NK-92 treated with Interleukin-12 subunit alpha and Interleukin-12 subunit beta, amount 100 ng/mL, for 24 hours (cell line): ENCODE data around the gene SLC38A11.

ENCODE experiments used
- DNase-seq: peaks from one replicate; lab custom pipeline; 2025; lab: John Stamatoyannopoulos, UW

The SLC38A11 gene

DNA sequence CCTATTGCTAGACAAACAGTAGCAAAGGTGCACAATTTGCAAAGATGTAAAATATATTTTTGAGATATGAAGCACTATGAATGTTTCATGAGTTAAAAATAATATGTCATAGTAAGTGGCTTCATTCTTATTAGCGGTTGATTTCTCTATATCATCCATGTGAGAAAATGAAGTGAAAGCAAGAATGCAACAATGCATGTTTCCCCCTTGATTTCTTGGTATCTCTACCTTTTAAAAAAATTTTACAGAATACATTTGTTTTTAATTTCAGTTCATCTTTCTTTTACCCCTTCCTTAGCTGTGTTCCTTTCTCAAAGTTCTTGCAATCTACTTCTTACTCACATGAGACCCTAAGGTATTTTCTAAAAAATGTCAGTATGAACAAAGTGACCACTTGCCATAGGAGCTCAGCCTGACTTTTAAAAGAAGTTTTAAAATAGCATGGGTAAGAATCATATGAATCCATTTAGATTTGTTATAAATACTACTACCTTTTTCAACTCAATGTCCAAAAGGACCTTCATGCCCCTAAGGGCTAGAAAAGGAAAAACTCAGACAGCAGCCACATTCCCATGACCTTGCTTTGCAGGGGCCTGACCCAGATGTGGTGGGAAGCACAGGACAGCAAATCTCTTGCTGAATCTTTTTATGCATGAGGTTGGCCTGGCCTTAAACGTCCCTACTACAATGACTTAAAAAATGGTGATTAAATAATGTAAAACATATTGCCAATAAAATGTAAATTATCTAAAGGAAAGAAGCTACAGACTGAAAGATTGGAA is 14.8 kb upstream of the SLC38A11 start:
- DNase-seq, result no peak

DNA sequence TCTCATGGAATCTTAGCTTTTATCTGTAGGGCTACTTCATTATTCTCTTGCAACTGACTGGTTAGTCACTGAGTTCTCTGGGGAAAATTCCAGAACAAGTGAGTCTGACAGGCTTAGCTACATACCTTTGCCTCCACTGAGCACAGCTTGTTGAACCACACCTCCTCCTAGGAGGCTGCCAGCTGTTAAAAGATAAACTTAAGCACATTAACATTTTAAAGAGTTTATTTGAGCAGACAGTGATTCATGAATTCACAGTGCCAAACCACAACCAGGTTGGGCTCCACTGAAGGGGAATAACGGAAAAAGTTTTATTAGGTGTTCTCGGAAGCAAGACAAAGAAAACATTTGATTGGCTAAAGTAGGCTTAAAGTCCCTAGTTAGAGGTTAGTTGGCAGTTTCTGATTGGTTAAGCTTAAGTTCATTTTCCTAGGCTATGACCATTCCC is 12.5 kb upstream of the SLC38A11 start:
- DNase-seq, result no peak

DNA sequence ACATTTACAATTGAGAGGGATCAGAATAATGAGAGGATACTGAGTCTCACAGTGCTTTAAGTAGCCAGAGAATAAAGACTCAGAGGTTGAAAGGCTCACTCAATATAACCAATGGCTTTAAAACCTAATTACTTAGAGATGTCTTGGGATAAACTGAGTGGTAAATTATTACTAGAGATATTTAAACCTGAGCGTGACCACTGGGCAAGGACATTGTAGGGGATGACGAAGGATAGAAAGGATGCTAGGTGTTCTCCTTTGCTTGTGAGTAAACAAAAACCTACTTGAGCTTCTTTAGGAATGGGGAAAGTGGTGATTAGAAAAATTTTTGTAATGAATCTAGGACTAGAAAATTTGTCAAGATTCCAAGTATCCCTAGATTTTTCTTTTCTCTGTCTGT is 12.0 kb upstream of the SLC38A11 start:
- no peak for DNase-seq

DNA sequence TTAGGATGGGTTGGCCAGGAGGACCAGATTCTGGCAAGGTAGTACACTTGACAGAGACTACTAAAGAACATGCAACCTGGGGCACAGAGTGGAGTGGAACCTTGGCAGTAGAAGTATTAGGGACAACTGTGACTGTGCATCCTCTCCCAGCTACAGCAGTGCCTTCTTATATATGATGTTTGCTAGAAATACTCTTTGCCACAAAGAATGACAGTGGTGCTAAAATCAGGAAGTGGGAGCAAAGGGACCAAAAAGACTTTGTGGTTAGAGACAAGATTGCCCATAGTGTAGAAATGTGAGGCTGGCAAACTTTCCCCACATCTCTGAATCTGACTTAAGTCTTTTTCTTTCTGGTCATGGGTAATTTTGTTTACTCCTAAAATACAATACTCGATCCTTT is 9.4 kb upstream of the SLC38A11 start:
- DNase-seq, result no peak

DNA sequence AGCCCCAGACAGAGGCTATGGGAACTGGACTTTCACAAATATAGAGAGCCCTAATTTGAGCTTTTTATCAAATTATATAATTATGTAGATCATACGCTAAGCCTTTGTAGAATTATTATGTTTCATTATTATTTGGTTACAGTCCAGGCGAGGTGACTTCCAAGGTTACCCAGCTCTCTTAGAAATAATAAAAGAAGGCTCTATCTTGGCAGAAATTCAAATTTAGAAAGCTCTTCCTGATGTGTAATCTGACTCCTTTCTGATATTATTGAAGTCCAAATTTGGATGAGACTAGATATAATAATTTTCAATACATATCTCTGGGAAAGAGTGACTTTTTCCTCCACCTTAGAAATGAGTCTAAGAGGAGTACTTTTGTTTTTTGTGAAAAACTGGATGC is 4.8 kb upstream of the SLC38A11 start:
- no peak for DNase-seq

DNA sequence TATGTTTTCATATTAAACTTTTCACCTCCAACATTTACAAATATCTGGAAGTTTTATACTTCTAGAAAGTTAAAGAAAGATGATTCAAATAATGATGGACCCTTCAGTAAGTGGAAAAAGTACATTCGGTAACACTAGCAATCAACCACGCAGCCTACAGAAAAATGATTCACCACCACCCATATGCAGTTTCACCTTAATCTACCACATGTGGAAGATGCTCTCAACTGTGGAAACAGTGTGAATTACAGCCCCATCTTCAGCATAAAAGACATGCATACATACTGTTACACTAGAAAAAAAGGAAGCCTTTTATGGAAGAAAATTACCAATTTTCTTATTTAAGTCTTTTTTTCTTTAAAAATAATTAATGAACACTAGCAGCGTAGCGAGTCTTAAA is 1.1 kb downstream of the SLC38A11 start:
- no peak for DNase-seq

DNA sequence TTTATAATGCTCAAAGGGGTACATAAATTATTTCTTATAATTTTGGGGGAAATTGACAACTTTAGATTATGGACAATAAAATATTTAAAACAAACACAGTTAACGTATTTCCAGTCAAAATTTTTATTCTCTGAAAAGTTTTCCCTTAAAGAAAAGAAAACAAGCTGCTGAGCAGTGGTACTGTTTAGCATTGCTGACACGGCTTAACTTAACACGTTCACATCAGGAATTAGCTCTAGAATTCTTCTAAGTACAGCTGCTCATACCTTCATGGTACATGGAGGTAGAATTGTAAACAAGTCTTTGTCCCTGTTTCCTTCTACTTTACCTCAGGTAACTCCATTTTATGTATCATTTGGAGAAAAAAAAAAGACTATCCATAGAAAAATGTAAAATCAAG is 2.0 kb downstream of the SLC38A11 start:
- DNase-seq, result no peak

DNA sequence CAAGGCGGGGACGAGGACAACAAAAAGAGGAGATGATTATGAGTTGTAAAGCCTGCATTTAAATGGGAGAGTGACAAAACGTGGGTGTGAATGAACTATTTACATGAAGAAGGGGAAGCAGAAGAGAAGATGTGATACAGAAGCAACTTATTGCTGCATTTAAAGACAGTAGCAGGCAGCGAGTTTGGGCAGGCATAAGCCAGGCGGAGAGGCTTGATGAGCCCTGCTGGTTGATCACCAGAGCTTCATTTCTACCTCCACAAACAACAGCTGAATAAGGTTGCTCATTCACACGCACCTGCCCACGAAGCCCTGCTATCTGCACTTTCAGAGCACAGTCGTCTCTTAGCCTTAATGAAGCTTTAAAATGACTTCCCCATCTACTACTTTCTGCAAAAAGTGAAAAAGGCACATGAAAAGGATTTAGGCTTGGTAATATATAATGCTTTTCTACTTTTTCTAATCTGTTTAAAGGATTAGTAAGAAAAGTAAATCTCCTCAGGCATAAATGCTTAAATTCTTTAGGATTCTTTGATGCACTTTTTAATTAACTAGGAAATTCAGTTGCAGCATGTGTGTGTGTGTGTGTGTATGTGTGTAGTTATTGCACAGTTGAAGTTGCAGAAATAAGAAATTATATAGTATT is 3.1 kb downstream of the SLC38A11 start:
- DNase-seq, result no peak

DNA sequence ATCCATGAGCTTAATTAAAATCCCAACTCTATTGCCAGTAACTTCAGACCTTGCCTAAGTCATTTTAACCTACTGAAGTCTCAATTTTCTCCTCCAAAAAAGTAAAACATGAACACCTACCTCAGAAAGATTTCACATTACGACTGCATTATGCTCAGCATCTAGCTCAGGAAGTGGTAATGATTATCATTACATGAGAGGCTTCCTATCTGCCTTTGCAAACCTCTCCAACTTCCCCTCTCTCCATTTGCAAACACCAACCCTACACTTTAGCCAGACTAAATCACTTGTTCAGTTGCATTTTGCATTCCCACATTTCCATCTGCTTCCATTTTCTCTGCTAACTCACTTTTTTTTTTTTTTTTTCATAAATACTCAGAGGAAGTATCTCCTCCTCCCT is 6.8 kb downstream of the SLC38A11 start:
- no peak for DNase-seq

DNA sequence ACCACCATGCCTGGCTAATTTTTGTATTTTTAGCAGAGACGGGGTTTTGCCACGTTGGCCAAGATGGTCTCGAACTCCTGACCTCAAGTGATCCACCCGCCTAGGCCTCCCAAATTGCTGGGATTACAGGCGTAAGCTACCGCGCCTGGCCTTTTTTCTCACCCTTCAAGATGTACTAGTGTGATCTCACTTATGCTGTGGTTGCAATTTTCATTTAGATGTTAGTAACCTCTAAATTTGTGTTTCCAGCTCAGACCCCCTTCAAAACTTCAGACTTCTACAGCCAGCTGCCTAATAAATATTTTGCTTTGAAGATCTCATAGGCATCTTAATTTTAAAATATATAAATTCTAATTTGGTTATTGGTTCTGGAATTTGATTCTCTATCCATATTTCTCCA is 8.0 kb downstream of the SLC38A11 start:
- no peak for DNase-seq

DNA sequence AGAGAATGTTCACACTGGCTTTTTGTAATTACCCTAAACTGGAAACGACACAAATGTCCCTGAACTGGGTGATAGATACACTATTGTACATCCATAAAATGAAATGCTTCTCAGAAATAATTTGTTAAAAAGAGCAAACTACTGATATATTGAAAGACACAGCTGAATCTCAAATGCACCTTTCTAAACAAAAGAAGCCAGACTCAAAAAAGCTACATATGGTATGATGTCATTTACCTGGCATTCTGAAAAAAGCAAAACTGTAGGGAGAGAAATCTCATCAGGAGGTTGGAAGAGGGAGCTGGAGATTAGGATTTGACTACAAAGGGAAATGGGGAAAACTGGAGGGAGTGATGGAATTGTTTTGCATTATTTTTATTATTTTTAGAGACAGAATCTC is 12.0 kb downstream of the SLC38A11 start:
- no peak for DNase-seq

DNA sequence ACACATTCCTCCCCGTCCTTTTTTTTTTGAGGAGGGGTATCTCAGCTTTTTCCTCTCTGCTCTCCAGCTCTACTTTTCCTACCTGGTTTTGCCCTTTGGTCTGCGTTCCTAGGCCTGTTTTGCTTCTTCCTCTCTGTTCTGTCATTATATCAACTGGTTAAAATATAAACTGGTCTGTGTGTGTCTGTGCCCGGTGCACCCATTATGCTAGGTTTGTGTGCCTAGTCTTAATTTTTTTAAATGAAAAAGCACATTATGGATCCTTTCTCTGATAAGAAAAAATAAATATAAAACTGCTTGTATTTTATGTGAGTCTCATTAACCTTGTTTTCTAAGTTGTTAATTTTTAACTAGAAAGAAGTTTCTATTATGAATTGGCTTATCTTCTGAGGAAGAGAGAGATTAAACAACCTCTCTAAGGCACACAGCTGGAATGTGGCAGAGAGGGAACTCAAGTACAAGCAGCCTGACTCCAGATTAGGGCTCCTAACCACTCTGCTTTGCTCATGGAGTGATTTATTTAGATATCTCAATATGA is 17.4 kb downstream of the SLC38A11 start:
- no peak for DNase-seq

DNA sequence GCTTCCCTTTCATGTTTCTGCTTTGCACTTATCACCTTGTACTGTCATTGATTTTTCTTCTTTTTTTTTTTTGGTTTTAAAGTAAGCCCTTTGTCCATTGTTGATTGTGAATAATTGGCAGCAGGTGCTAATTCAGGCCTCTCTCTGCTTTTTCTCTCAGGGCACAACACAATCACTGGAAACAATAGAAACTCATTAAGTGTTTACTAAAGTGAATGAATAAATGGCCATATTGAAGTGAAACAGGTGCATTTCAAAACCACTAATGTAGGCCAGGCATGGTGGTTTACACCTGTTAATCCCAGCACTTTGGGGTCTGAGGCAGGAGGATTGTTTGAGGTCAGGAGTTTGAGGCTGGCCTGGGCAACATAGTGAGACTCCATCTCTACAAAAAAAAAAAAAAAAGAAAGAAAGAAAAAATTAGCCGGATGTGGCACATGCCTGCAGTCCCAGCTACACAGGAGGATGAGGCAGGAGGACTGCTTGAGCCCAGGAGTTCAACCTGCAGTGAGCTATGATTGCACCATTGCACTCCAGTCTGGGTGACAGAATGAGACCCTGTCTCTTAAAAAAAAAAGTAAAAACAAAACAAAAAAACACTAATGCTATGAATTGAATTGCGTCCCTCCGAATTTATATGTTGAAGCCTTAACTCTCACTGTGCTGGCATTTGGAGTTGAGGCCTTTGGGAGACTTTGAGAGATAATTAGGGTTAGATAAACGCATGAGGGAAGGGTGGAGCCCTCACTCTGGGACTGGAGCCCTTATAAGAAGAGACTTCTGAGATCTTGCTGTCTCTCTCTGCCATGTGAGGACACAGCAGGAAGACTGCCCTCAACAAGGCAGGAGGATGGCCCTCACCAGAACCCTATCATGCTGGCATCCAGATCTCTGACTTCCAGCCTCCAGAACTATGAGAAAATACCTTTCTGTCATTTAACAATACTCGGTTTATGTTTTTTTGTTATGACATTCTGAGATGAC is 19.9 kb downstream of the SLC38A11 start:
- DNase-seq, result no peak

DNA sequence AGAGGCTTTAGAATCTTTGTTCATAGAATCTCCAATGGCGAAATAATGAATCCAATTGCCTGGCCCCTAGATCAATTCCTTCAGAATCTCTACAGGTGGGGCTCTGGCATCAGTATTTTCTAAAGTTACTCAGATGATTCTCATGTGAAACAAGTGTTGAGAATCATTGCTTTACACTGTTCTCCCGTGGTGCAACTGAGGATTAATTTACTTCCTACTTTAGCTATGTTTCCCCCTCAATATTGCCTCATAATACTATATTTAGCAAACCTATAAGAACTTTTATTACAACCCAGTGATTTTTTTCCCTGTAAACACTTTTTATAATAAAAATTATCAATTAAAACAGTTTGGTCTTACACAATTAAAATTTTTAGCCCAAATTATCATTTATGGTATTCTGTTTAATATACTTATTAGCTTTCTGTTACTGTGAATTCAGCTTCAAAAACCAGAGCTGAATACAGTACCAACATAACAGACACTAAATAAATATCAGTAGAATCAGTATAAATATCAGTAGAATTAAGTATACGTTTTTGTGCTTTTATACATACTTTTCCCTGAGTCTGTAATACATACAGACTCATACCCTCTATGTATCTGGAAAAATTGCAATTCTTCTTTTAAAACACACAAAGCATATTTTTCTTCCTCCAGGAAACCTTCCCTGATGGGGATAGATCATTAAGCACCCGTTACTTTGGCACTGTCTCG is 20.8 kb downstream of the SLC38A11 start:
- DNase-seq, result no peak

DNA sequence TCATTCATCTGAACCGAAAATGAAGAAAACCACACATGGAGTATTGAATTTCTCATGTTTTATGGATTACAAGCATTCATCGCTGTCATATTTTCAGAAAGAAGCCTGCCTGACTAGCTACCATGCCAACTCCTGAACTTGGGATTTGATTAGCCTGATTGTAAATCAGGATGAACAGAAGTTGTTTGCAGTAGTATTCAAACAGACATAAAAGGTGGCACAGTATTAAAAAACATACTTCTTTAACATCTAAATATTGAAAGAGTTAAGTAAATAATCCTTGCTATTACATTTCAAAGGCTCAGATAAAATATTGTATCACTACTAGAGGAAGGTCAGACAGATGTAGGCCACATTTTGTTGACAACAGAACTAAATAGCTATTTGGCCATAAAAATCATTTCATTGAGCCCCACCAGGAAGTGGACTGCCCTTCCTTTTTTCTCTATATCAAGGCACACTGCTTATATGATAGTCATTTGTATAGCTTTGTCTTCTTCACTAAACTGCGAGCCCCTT is 21.6 kb downstream of the SLC38A11 start:
- no peak for DNase-seq

DNA sequence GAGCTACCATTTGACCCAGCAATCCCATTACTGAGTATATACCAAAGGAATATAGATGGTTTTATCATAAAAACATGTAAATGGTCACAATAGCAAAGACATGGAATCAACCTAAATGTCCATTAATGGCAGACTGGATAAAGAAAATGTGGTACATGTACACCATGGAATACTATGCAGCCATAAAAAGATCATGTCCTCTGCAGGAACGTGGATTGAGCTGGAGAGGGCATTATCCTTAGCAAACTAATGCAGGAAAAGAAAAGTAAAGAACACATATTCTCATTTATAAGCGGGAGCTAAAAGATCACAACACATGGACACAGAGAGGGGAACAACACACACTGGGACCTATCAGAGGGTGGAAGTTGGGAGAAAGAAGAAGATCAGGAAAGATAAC is 22.9 kb downstream of the SLC38A11 start:
- DNase-seq, result no peak

DNA sequence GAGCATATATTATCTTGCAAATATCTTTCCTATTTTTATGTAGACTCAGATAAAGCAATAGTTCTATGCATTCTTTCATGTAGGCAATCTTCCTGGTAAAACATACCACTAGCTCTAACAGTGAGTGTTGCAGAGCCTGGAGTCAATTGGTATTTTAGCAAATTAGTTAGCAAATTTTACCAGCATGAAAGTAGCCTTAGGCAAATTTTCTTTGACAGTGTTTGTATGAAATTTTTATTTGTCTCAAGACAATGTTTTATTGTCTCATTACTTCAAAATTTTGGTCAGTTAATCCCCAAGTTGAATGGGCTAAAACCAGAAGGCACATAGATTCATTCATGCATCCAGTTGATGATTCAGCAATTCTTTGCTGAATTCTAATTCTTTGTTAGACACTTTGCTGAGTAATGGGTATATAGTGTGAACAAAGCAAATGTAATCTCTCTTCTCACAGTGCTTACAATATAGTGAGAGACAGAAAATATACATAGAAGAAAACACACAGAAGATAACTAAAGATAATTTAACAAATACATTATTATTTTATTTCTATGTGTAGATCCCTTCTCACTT is 27.1 kb downstream of the SLC38A11 start:
- DNase-seq, result no peak

DNA sequence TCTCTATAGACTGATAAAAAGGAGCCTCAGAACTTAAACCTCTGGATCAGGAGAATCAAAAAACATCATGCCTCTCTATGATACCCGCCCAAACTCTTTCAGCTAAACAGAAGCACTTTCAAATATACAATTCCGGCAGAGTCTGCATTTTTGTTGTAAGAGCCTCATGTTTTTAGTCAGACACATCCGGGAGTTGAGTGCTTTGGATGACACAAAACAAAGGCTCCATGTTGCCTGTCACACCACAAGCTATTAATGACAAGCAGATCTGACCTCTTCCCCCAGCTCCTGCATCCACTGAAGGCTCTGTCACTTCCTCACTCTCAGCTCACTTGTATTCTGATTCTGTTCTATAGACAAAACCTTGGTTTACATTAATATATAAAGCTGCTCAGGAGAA is 33.2 kb downstream of the SLC38A11 start:
- no peak for DNase-seq

DNA sequence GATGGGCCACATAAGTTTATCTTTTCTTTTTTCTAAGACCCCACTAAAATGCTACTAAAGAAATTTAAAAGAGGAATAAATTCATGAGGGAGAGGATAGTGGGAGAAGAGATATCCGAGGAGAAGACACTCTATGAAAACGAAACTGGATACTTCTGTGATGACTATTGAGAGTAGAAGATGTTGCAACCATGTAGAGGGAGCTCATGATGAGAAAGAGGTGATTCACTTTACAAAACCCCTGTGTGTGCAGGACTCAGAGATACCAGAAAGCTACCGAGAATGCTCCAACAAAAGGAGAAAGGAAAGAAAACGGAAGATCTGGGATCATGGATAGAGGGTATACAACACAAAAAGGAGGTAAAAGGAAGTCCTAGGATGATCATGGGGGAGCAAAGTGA is 34.9 kb downstream of the SLC38A11 start:
- no peak for DNase-seq

DNA sequence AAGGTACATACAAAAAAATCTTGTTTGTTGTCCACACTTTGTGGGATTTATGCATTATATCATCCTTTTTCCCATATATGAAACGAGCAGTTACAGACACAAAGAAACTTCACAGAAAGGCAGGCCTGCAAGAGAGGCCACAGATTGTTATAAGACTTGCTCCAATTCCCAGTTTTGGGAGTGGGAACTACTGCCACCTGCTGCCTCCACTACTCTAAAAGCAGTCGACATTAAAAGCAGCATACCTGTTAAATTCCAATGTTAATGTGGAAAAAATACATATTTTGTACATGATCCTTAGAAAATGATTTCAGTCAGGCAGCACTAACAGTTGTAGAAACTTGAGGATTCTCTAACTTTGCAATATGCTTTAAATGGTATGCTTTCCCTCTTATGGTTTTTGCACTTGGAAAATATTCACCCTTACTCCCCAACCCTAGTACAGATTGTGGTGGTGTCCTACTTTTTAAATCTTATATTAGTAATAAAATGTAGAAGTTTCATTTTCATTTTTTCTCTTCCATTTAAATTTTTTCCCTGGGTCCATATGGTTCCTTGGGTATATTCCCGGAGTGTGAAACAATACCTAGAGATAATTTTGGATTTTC is 37.9 kb downstream of the SLC38A11 start:
- DNase-seq, result no peak

DNA sequence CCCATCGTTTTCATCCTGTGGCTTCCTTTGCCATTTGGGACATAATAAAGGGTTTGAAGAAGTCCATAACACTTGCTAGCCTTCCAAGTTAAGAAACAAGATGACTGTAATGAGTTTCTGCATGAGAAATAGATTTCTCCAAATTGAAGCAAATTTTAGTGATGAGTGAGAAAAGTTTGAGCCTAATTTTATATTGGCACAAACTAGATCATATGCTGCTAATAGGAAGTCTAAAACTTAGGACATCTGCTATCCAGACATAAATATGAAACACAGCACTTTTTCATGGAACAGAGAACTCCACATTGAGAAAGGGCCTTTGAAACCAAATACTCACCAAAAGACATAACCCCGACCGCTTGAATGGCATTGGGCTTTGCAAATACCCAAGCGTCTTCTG is 39.8 kb downstream of the SLC38A11 start:
- no peak for DNase-seq
